GM12891 (cell line): Measurements from ENCODE around the gene ARHGAP15.
A peak's percentile ranks its signal among the peaks of the same experiment; 100 is the strongest.

ENCODE experiments used
- DNase-seq: peaks from one replicate; pipeline ENCODE4 v3.0.0; 2011; ENCODE audit warnings: low spot score; ENCODE audit not compliant: insufficient read length
- FAIRE-seq: peaks from 2 replicates; lab custom pipeline; 2011; peaks lifted over from hg19 to GRCh38; lab: Jason Lieb, UNC
- PAX5 ChIP-seq: IDR thresholded peaks from 2 replicates; pipeline ENCODE4 v1.6.1; 2011; ENCODE audit warnings: low read length, moderate library complexity, mild to moderate bottlenecking; ENCODE audit not compliant: insufficient read depth, severe bottlenecking
- POLR2A ChIP-seq: IDR thresholded peaks from 2 replicates; pipeline ENCODE4 v1.6.1; 2011; ENCODE audit warnings: low read depth, low read length, control low read depth
- POLR2AphosphoS5 ChIP-seq: IDR thresholded peaks from 2 replicates; pipeline ENCODE4 v1.6.1; 2011; ENCODE audit warnings: low read depth, low read length, control low read depth
- POU2F2 ChIP-seq: IDR thresholded peaks from 2 replicates; pipeline ENCODE4 v1.6.1; 2011; ENCODE audit warnings: low read depth, mild to moderate bottlenecking, control low read depth, low read length, moderate library complexity
- SPI1 ChIP-seq: IDR thresholded peaks from 2 replicates; pipeline ENCODE4 v1.6.1; 2011; ENCODE audit warnings: low read depth, low read length, control low read depth
- TAF1 ChIP-seq: IDR thresholded peaks from 2 replicates; pipeline ENCODE4 v1.6.1; 2011; ENCODE audit warnings: low read depth, low read length, control low read depth

The ARHGAP15 gene

GRCh38 chr2:143741205-143741604, 612.0 kb downstream of the ARHGAP15 start:
- FAIRE-seq (no peak), DNase-seq (no peak)
- TF ChIP-seq POU2F2 (no peak), SPI1 (no peak), TAF1 (no peak), POLR2AphosphoS5 (no peak), PAX5 (no peak)

GRCh38 chr2:143742581-143742980, 613.4 kb downstream of the ARHGAP15 start:
- TF ChIP-seq POLR2A: no peak
- no peak for TF ChIP-seq POU2F2
- TF ChIP-seq SPI1: no peak
- no peak for TF ChIP-seq TAF1
- no peak for TF ChIP-seq POLR2AphosphoS5
- no peak for TF ChIP-seq PAX5
- FAIRE-seq (no peak), DNase-seq (no peak)

GRCh38 chr2:143744114-143744513, 614.9 kb downstream of the ARHGAP15 start:
- no peak for FAIRE-seq
- no peak for DNase-seq
- TF ChIP-seq PAX5: no peak

- no peak for FAIRE-seq
- no peak for TF ChIP-seq POLR2A
- TF ChIP-seq POLR2AphosphoS5: no peak
- no peak for TF ChIP-seq TAF1
- TF ChIP-seq POU2F2: no peak
Observed at GRCh38 chr2:143745060-143745459, 615.8 kb downstream of the ARHGAP15 start.

GRCh38 chr2:143754742-143755141, 625.5 kb downstream of the ARHGAP15 start:
- no peak for DNase-seq
- no peak for TF ChIP-seq POLR2A
- TF ChIP-seq SPI1: peak; percentile 36; the same call in 1 of the 2 replicates
- FAIRE-seq: no peak

More at GRCh38 chr2:143745060-143745459, 615.8 kb downstream of the ARHGAP15 start:
- no peak for DNase-seq

- FAIRE-seq (no peak), DNase-seq (no peak)
- TF ChIP-seq TAF1: no peak
- no peak for TF ChIP-seq POU2F2
- no peak for TF ChIP-seq SPI1
- no peak for TF ChIP-seq POLR2AphosphoS5
- no peak for TF ChIP-seq POLR2A
- TF ChIP-seq PAX5: no peak
Observed at GRCh38 chr2:143758629-143759330, 629.6 kb downstream of the ARHGAP15 start.

- FAIRE-seq (no peak), DNase-seq (no peak)
Observed at GRCh38 chr2:143759455-143759854, 630.2 kb downstream of the ARHGAP15 start.

GRCh38 chr2:143762176-143762928, 633.1 kb downstream of the ARHGAP15 start:
- no peak for FAIRE-seq
- DNase-seq: no peak

More at GRCh38 chr2:143759455-143759854, 630.2 kb downstream of the ARHGAP15 start:
- TF ChIP-seq SPI1 (no peak), TAF1 (no peak), POLR2AphosphoS5 (no peak), PAX5 (no peak), POU2F2 (no peak), POLR2A (no peak)

GRCh38 chr2:143764261-143764660, 635.0 kb downstream of the ARHGAP15 start:
- DNase-seq: no peak
- TF ChIP-seq POLR2A: no peak
- TF ChIP-seq TAF1: no peak
- TF ChIP-seq SPI1: no peak
- no peak for TF ChIP-seq POLR2AphosphoS5
- no peak for TF ChIP-seq PAX5
- no peak for FAIRE-seq

More at GRCh38 chr2:143762176-143762928, 633.1 kb downstream of the ARHGAP15 start:
- TF ChIP-seq PAX5 (no peak), POLR2A (no peak), POU2F2 (no peak), POLR2AphosphoS5 (no peak), SPI1 (no peak), TAF1 (no peak)

GRCh38 chr2:143764706-143765105, 635.5 kb downstream of the ARHGAP15 start:
- DNase-seq (no peak), FAIRE-seq (no peak)
- TF ChIP-seq TAF1 (no peak), PAX5 (no peak), POU2F2 (no peak), POLR2A (no peak), POLR2AphosphoS5 (no peak), SPI1 (no peak)

- FAIRE-seq (no peak), DNase-seq (no peak)
- TF ChIP-seq POLR2A: no peak
- no peak for TF ChIP-seq SPI1
- no peak for TF ChIP-seq PAX5
- no peak for TF ChIP-seq TAF1
- TF ChIP-seq POU2F2: no peak
- TF ChIP-seq POLR2AphosphoS5: no peak
Observed at GRCh38 chr2:143768991-143769390, 639.8 kb downstream of the ARHGAP15 start.
